ENCODE data around the gene CEP112.

GRCh38 chr17:65896889-65897288, 295.0 kb downstream of the CEP112 start:
- no peak for TF ChIP-seq CTCF (IDR thresholded peaks at IDR 0.05; ENCODE audit: insufficient read depth, low read depth, low read length)
- no peak for TF ChIP-seq EZH2 (IDR thresholded peaks at IDR 0.05; ENCODE audit: insufficient read depth, low read length)

Data from astrocyte (in vitro differentiated cells and primary cell).